PC-3 (cell line): ENCODE data around the gene UPB1. TPM values are rescaled to one million over a fixed set of nuclear protein-coding genes. Genes with fewer than 3 reads are reported as not detected.

Source experiments
- ATAC-seq: fragments of 200-7000 bp; cut with Tn5 transposase; 2 replicates; pipeline ENCODE4 v1.9.1; 2020; ENCODE audit warnings: mild to moderate bottlenecking, moderate library complexity
- BruUV-seq: library from RNA; stranded (reverse); fragments of 400-500 nt; replicated peaks from 2 replicates; lab custom pipeline; 2021; lab: Mats Ljungman, UMichigan
- CTCF ChIA-PET: fragments of 300-600 bp; sonication (Branson Sonifier 250); formaldehyde crosslinking; loops from one replicate; lab custom pipeline; 2022; ENCODE audit warnings: antibody characterized with exemption; lab: Charles Lee
- POLR2A ChIA-PET: fragments of 300-600 bp; sonication (Branson Sonifier 250); formaldehyde crosslinking; loops from one replicate; lab custom pipeline; 2022; ENCODE audit warnings: antibody characterized with exemption; ENCODE audit not compliant: unreplicated experiment; lab: Charles Lee
- DNase-seq: peaks from one replicate; pipeline ENCODE4 v3.0.0-alpha.2; 2015
- H2AFZ ChIP-seq: fragments of 300-600 bp; sonication (generic); 2 replicates; pipeline ENCODE4 v1.6.0; 2016; ENCODE audit warnings: antibody characterized with exemption, low read length
- H3F3A ChIP-seq: fragments of 300-600 bp; sonication (generic); one replicate; pipeline ENCODE4 v1.6.0; 2017; ENCODE audit warnings: antibody characterized with exemption, low read length, control low read depth, mild to moderate bottlenecking; ENCODE audit not compliant: unreplicated experiment
- H3K27ac ChIP-seq: fragments of 300-600 bp; sonication (generic); 2 replicates; pipeline ENCODE4 v1.5.1; 2016; ENCODE audit warnings: mild to moderate bottlenecking, low read length
- H3K27me3 ChIP-seq: fragments of 300-600 bp; sonication (generic); 2 replicates; pipeline ENCODE4 v1.6.1; 2016; ENCODE audit warnings: low read length, mixed read lengths
- H3K36me3 ChIP-seq: fragments of 300-600 bp; sonication (generic); 2 replicates; pipeline ENCODE4 v1.6.1; 2016; ENCODE audit warnings: low read depth, mixed run types, low read length, mixed read lengths
- H3K4me1 ChIP-seq: fragments of 300-600 bp; sonication (generic); 2 replicates; pipeline ENCODE4 v1.5.1; 2016; ENCODE audit warnings: low read length; ENCODE audit not compliant: insufficient read depth
- H3K4me2 ChIP-seq: fragments of 300-600 bp; sonication (generic); 2 replicates; pipeline ENCODE4 v1.6.0; 2016; ENCODE audit warnings: low read length
- H3K4me3 ChIP-seq: fragments of 300-600 bp; sonication (generic); 2 replicates; pipeline ENCODE4 v1.5.1; 2016; ENCODE audit warnings: mild to moderate bottlenecking, low read length, mixed read lengths
- H3K79me2 ChIP-seq: fragments of 300-600 bp; sonication (generic); 2 replicates; pipeline ENCODE4 v1.6.1; 2017; ENCODE audit warnings: low read length, mixed read lengths
- H3K9ac ChIP-seq: fragments of 300-600 bp; sonication (generic); 2 replicates; pipeline ENCODE4 v1.6.0; 2016; ENCODE audit warnings: mild to moderate bottlenecking, low read length
- H3K9me2 ChIP-seq: fragments of 300-600 bp; sonication (generic); replicated peaks from 2 replicates; pipeline ENCODE4 v1.6.1; 2016; ENCODE audit warnings: mixed run types, low read length, mixed read lengths
- H3K9me3 ChIP-seq: fragments of 300-600 bp; sonication (generic); 2 replicates; pipeline ENCODE4 v1.6.1; 2016; ENCODE audit warnings: low read length, mixed read lengths
- H4K20me1 ChIP-seq: fragments of 300-600 bp; sonication (generic); 2 replicates; pipeline ENCODE4 v1.6.1; 2016; ENCODE audit warnings: low read length, mixed read lengths
- EZH2 ChIP-seq: fragments of 300-600 bp; sonication (generic); IDR thresholded peaks from one replicate; pipeline ENCODE4 v1.6.1; 2017; ENCODE audit warnings: antibody characterized with exemption, mild to moderate bottlenecking, low read length; ENCODE audit not compliant: unreplicated experiment
- EZH2phosphoT487 ChIP-seq: fragments of 300-600 bp; sonication (generic); IDR thresholded peaks from 2 replicates; pipeline ENCODE4 v1.6.1; 2018; ENCODE audit warnings: mild to moderate bottlenecking, antibody characterized with exemption, low read length, borderline replicate concordance
- intact Hi-C: fragments of 100-400 bp; cut with micrococcal nuclease; formaldehyde crosslinking; loops from 2 replicates; pipeline ENCODE4 v1.9.0; 2023
- total RNA-seq: library from RNA; depleted of rRNA; stranded (reverse); fragments of >200 nt; gene quantifications from 2 replicates; pipeline ENCODE4 v1.2.3, GENCODE V29; 2014
- TF ChIP-seq, protein P1 (sequence below): fragments of 300-600 bp; sonication (generic); conservative IDR thresholded peaks from 2 replicates; pipeline ENCODE4 v1.5.1; 2017; ENCODE audit warnings: antibody characterized with exemption, low read depth, mild to moderate bottlenecking, low read length

UPB1 gene
- total RNA-seq, 1 experiment from 2014 or later: 0.29 TPM

DNA sequence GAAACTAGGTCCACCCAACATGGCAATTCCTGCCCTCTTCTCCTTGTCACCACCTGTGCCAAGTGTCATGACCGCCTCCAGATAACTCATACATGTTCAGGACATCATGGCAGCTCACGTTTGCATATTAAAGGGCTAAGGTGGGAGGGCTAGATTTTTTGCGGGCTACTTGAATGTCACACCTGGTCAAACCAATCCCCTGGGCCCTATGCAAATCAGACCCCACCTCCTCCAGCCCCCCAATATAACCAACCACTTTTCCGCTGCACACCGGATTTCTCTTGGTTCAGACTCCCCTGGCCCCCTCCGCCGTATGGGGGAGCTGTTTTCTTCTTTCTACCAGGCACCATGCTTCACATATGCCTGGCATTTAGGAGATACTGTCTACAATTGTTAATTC, 12.6 kb downstream of the UPB1 start:
- Histone ChIP-seq H3K36me3 (no peaks in the 10 kb centered on the region; the same call in 1 of the 2 replicates), H2AFZ (no peak overlapping the region), H3K4me3 (no peak overlapping the region), H3K9me2 (no peaks in the 10 kb centered on the region), H3K9me3 (no peaks in the 10 kb centered on the region), H3K79me2 (no peaks in the 10 kb centered on the region), H3F3A (no peaks in the 10 kb centered on the region), H3K27ac (no peak overlapping the region), H4K20me1 (no peaks in the 10 kb centered on the region), H3K4me2 (no peak overlapping the region), H3K4me1 (peaks cover 12% of the 10 kb centered on the region), H3K9ac (no peak overlapping the region), H3K27me3 (no peaks in the 10 kb centered on the region)
- TF ChIP-seq EZH2phosphoT487 (no peak), EZH2 (no peak)
- TF ChIP-seq, protein P1, sequence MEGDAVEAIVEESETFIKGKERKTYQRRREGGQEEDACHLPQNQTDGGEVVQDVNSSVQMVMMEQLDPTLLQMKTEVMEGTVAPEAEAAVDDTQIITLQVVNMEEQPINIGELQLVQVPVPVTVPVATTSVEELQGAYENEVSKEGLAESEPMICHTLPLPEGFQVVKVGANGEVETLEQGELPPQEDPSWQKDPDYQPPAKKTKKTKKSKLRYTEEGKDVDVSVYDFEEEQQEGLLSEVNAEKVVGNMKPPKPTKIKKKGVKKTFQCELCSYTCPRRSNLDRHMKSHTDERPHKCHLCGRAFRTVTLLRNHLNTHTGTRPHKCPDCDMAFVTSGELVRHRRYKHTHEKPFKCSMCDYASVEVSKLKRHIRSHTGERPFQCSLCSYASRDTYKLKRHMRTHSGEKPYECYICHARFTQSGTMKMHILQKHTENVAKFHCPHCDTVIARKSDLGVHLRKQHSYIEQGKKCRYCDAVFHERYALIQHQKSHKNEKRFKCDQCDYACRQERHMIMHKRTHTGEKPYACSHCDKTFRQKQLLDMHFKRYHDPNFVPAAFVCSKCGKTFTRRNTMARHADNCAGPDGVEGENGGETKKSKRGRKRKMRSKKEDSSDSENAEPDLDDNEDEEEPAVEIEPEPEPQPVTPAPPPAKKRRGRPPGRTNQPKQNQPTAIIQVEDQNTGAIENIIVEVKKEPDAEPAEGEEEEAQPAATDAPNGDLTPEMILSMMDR: no peak
- BruUV-seq: no TSS peak
- ATAC-seq (no peak), DNase-seq (no peak)
- ChIA-PET POLR2A (no interaction called here), CTCF (interaction anchor here (0.8 kb wide), 1 partner anchor 14 kb away, joined by 7 read pairs; no protein-coding TSS in a partner anchor)
- intact Hi-C loops: no loop called here

DNA sequence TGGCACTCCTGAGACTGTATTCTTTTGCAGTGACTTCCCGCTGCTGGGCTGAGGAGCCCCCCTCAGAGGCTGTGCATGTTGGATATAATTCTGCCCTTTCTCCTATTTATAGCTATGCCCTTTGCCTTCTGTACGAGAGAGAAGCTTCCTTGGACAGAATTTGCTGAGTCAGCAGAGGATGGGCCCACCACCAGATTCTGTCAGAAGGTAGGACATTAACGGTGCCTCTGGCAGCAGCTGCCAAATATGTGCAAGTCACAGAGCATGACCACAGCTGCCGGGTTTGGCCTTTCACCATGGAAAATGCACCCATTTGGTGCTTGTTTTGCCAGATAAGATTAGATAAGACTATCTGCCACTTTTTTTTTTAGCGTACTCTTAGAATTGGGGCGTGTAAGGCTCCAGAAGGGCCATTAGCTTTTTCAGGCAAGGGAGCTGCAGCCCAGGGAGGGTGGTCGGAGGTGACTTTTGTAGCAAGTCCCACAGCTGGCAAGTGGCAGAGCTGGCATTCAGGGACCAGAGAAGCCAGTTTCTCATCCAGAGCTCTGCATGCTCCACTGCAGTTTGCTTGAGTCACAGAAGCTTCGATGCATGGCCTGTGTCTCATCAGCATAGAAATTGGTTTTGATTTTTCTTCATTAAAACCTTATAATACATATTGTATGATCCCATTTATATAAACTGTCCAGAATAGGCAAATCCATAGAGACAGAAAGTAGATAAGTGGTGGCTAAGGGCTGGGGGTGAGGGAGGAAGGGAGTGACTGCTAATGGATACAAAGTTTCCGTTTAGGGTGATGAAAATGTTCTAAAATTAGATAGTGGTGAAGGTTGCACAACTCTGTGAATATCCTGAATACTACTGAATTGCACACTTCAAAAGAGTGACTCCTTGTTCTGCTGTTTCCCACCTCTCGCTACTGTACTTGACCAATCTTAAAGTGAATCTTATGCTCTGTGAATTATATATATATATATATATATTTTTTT, 15.8 kb downstream of the UPB1 start:
- H3K4me3 ChIP-seq: no peak overlapping the region
- H3K9ac ChIP-seq: no peak overlapping the region
- no peaks in the 10 kb centered on the region for H3K36me3 ChIP-seq
- no peaks in the 10 kb centered on the region for H3K79me2 ChIP-seq
- no peak overlapping the region for H2AFZ ChIP-seq
- DNase-seq (no peak), ATAC-seq (no peak)
- H4K20me1 ChIP-seq: no peaks in the 10 kb centered on the region
- intact Hi-C loops: no loop called here
- TF ChIP-seq, protein P1: no peak
- TF ChIP-seq EZH2phosphoT487 (no peak), EZH2 (no peak)
- H3K9me3 ChIP-seq: no peaks in the 10 kb centered on the region
- H3K4me1 ChIP-seq: peaks cover 12% of the 10 kb centered on the region
- no peak overlapping the region for H3K4me2 ChIP-seq
- ChIA-PET CTCF (no interaction called here), POLR2A (no interaction called here)
- BruUV-seq: no TSS peak
- H3K27me3 ChIP-seq: no peaks in the 10 kb centered on the region
- no peaks in the 10 kb centered on the region for H3K9me2 ChIP-seq
- no peak overlapping the region for H3K27ac ChIP-seq
- H3F3A ChIP-seq: no peaks in the 10 kb centered on the region

DNA sequence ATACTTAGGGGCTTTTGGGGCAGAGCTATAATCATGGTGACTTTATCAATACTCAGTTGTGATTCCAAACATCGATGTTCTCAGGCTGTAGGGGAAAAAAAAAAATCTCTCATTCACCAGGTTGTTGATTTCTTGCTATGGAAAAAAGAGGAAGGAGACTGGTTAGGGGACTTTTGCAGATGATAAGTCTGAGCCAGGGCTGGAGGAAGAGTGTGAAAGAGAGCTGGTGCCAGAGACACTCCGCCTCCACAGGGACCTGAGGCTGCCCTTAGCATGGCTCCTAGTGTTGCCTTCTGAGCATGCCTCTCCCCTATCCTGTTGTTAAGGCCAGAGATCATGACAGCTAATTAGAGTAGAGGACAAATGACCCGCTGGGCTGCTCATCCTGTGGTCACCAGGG, 16.9 kb downstream of the UPB1 start:
- TF ChIP-seq EZH2phosphoT487: no peak
- TF ChIP-seq, protein P1: no peak
- no peak for TF ChIP-seq EZH2
- Histone ChIP-seq H3K4me1 (peaks cover 4% of the 10 kb centered on the region; the same call in 1 of the 2 replicates), H3K79me2 (no peaks in the 10 kb centered on the region), H3K27me3 (no peaks in the 10 kb centered on the region), H3K9me3 (no peaks in the 10 kb centered on the region), H3K9ac (no peak overlapping the region), H3K4me3 (no peak overlapping the region), H2AFZ (no peak overlapping the region), H3K36me3 (no peaks in the 10 kb centered on the region), H3K27ac (no peak overlapping the region), H4K20me1 (no peaks in the 10 kb centered on the region), H3K4me2 (no peak overlapping the region), H3F3A (no peaks in the 10 kb centered on the region), H3K9me2 (no peaks in the 10 kb centered on the region)
- POLR2A ChIA-PET: no interaction called here
- CTCF ChIA-PET: no interaction called here
- intact Hi-C loops: no loop called here
- BruUV-seq: no TSS peak
- DNase-seq (no peak), ATAC-seq (no peak)
